ACHN (cell line): Measurements from ENCODE around the gene CNTNAP3.
"Not testable (repeated sequence)": the region's sequence is repeated elsewhere in the genome, so short reads cannot be mapped to it uniquely, and the experiment has no call there.

Experiments used
- DNase-seq: peaks from one replicate; pipeline ENCODE4 v3.0.0-alpha.2; 2015
- in situ Hi-C: cut with HindIII; loops from 2 replicates; pipeline ENCODE4 v1.10.0; 2017; ENCODE audit warnings: low sequenced_read_pairs, low pct_ligation_motif_present, low pct_unique_long_range_greater_than_20kb

Gene CNTNAP3

DNA sequence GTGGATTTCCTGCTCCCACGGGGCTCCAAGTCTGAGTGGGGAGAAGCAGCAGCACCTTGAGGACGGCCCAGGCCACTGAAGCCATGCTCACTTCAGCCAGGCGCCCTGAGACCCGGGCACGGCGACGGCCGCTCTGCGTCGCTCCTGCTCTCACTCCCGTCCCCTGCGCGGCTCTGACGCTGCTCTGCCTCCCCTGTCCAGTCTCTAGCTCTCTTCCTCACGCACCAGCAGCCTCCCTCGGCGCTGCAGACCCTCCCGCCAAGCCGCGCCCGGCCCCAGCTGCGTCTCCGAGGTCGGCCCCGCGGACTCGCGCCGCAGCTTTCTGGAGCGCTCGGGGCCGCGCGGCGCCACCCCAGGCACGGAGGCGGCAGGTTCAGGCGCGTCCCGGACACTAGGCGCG lies at the start of gene CNTNAP3:
Gene CNTNAP3 (minus strand): TSS at position 188 of the 400 bp plus-strand sequence. CDS start 103 bp downstream, at position 85.
- in situ Hi-C loops, DNase-seq: not testable (repeated sequence)

DNA sequence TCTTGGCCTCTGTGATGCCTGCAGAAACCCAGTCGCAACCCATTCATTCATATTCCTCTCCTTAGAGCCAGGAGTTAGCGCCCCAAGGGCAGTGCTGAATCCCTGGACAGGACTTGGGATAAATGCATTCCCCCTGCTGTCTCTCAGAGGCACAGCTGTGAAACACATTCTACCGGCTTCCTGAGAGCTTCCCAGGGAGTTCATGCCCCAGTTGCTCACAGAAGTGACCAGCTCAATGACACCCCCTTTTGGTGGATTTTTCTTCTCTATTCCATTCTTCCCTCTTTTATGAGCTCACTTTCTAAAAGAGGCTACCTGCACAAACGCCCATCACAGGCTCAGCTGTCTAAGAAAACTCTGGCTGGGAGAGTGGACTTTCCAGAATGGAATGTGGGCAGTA lies 8.0 kb downstream of the CNTNAP3 start:
- in situ Hi-C loops, DNase-seq: not testable (repeated sequence)

DNA sequence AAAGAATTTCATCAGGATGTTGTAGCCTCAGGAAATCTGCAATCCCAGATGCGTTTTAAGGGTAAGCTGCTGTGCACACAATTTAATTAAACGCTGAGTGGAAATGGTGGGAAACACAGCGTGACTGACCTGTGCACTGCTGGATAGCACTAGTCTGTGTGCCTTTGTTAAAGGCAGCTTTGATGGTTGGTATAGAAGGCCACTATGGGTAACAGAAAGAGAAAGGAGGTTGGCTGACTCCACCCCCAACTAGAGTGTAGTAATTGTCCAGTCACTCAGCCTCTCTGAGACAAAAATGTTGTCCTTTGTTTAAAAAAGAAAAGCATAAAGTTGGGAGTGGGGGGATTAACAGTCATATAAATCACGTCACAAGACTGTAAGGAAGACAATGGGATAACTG lies 45.5 kb downstream of the CNTNAP3 start:
- in situ Hi-C loops, DNase-seq: not testable (repeated sequence)

DNA sequence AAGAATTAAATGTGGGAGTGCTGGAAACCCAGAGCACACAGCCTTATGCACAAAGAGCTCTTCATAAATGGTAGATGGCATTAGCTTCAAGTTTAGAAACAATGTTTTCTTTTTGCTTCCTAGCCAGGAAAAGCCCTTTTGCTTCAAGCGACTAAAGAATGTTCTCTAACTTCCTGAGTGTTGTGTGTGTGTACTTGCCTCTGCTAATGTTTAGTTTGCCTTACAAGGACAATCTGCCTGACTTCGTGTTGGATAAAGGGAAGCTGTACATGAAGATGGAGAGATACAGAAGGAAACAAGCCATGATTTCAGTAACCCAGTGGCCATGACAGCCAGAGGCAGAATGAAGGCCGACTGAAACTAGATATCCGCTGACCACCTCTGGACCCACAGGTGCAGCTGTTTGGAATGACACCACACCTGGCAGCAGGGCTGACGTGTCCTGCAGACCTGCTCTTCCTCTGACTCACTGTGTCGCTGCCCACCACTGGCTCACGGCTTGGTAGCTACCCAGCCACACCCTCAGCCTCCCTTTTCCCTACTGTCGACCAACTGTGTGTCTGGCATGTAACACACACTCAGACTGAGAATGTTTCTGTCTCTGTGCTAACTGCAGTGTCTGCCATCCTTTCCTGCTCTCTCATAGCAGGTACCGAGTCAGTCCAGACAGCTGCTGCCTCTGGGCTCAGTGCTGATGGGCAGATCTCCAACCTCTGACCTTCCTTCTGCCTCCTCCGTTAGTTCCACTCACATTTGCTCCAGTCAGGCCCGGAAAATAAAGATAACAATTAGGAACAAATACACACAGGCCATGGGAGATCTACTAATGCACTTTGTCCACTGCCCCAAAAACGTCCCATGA lies 55.6 kb downstream of the CNTNAP3 start:
- in situ Hi-C loops, DNase-seq: not testable (repeated sequence)

DNA sequence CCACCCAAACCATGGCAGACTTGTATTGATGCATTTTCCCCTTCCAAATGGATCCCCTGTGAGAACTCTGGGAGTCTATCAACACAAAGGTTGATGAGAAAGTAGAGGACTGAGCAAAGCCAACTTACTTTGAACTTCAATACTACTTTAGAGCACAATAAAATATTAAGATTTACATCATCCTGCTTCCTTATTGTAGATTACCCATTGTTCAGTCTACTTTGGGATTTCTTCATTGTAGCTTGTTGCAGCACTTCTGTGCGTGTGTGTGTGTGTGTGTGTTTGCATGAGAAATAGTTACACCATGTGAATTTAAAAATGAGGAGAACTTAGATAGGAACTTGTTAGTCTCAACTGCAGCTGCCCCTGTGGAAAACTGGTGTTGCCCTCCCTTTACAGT lies 72.0 kb downstream of the CNTNAP3 start:
- DNase-seq, in situ Hi-C loops: not testable (repeated sequence)

DNA sequence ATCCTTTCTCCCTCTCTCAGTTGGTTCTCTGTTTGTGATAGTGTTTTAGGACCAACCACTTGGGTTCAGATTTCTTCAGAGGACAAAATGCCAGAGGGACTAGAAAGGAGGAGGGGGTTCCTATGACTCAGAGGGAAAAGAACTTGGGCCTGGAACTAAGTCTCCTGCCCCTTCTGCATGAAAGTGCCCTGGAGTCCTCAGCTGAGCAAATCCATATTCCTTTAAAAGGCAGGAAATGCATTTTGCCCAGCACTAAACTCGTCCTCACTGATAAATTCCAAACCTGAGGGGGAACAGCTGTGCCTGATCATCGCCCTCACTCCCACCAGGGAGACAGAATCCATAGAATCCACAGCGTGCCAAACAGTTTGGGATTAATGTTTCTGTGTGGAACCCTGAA lies 78.2 kb downstream of the CNTNAP3 start:
- DNase-seq, in situ Hi-C loops: not testable (repeated sequence)

DNA sequence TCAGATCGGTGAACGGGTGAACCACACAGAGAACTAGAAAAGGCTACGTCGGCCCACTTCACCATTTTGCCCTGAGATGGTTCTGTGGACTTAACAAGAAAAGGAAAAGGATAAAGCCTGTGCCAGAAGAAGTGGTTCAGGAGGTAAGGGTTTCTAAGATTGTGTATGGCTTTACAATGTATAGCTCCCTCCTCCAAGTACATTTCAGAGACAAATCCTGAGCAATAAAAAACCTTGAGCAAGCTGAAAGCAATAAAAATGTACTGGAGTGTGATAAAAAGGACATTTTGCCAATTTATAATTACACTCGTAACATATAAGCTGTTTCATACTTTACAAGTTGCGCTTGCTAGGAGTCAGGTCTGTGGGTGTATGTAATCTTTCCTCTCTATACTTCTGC lies 81.3 kb downstream of the CNTNAP3 start:
- DNase-seq, in situ Hi-C loops: not testable (repeated sequence)

DNA sequence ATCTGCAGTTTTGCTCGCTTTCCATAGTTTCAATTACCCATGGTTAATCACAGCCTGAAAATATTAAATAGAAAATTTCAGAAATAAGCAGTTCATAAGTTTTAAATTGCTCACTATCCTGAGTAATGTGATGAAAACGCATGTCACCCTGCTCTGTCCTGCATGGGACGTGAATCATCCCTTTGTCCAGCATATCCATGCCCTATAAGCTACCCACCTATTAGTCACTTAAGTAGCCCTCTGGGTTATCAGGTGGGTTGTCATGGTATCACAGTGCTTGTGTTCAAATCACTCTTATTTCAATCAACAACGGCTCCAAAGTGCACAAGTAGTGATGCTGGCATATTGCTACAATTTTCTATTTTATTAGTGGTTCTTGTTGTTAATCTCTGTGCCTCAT lies 82.1 kb downstream of the CNTNAP3 start:
- DNase-seq, in situ Hi-C loops: not testable (repeated sequence)

DNA sequence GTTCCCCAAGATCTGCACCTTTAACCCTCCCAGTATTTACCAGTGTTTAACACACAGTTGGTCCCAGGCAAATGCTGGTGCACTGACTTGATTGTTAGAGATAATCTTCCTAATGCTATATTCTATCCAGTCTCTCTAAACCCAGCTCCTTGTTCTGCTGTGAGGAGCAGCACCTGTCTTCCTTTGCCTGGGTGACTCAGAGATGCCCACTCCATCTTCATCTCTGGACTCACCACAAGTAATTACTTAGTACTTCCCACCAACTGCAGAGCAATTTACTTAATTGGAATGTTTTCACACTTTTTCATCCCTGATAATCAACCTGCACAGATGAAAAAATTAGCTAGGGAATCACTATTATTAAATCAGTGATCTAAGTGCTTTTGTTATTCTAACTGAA lies 87.6 kb downstream of the CNTNAP3 start:
- DNase-seq, in situ Hi-C loops: not testable (repeated sequence)

DNA sequence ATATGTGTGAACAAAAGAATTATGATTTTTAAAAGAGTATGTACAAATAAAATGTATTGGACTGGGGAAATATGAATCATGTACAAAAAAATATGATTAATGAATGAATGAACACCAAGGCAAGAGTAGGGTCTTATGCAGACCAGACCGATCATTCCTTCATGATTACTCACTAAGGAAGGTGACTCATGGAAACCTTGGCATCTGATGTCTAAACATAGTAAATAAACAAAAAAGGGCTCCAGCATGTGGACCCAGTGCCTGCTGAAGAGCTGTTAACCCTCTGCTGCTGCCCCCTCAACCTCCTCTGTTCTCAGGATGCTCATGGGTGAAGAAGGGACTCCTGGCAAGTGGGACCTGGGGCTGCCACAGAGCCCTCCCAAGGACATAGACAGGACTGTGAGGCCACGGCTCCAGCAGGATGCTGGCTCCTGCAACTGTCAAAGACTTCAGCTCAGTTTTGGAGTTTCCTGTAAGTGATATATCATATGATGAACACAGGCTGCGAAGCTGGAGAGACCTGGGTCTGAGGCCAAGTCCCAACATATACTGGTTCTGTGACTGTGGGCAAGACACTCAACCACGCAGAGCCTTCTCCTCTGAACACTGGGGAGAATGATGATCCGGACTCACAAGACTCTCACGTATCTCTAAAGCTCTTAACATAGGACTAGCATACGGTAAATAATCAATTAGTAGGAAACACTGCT lies 89.8 kb downstream of the CNTNAP3 start:
- DNase-seq, in situ Hi-C loops: not testable (repeated sequence)

DNA sequence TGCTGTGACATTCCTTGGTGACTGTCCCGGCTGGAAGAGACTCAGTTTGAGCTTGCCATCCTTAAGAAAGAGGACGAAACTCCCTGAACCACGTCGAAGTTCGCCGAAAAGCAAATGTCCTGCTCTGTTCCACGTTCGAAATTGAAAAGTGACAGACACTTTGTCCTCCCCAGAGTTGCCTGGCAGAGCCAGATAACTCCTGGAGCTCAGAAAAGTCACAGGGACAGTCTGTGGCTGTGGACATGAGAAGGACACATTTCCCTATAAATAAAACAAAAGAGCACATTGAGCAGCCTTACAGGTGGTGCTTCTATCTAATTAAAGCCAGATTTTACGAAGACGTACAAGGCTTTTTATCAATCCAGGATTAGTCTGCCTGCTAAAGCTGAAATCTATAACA lies 116.6 kb downstream of the CNTNAP3 start:
- DNase-seq, in situ Hi-C loops: not testable (repeated sequence)

DNA sequence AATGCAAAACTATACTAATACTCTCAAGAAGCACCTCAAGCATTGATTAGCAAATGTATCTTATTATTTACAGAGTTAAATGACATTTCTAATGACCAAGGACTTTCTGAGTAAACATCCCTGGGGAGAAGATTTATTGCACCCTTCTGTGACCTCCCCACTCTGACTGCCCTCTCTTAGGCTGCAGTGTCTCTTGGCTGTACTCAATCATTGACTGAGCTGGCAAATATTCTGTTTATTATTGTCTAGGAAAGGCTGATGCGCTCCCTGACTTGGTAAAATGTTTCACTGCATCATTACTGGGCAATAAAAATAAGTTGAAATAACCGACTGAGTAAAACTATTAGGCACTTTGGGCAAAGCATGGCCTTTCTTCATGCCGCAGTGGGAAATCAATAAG lies 130.3 kb downstream of the CNTNAP3 start:
- in situ Hi-C loops, DNase-seq: not testable (repeated sequence)

DNA sequence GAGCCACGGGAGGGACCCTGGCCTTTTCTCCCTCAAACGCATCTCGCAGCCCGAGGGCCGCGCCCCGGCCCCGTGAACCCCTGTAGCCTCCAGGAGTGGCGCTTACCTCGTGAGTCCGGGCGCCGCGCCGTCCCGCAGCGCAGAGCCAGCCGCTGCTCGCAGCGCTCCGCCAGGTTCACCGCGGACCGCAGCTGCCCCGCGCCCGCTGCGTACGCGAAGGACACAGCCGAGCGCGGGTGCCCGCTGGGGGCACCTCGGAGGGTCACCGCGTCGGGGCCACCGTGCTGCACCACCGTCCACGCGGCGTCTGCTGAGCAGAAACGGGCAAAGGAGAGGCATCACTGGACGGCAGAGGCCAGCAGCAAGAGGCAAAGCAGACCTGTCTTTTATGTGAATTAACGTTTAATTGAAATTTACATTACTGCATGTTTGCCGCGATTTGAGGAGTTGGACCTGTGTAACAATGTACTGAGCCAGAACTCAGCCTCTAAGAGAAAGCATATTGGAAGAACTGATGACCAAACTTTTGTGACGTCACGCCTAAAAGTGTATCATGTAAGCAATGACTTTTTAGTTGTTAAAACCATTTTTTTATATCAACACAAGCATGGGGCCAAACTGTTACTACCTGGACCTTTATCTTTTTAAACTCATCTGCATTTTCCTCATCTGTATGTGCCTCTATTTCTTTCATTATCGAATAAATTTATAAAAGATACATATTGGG lies 155.0 kb downstream of the CNTNAP3 start:
- DNase-seq, in situ Hi-C loops: not testable (repeated sequence)

DNA sequence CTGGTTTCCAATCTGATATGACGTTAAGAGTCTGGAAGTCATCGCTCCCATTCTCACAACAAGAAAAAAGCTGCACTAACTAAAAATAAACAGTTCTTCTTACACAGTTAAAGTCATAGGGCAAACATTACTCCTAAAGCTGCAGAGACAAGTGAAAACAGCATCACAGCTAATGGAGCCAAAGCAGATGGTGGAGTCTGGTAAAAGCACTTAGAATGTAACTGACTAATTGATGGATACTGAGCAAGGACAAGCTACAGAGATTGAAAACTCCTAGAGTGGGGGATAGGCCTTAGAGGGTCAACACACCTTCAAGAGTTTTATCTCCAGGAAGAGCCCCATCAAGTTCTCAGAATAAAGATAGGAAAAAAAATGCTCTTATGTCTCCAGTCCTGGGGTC lies 166.6 kb downstream of the CNTNAP3 start:
- in situ Hi-C loops, DNase-seq: not testable (repeated sequence)

DNA sequence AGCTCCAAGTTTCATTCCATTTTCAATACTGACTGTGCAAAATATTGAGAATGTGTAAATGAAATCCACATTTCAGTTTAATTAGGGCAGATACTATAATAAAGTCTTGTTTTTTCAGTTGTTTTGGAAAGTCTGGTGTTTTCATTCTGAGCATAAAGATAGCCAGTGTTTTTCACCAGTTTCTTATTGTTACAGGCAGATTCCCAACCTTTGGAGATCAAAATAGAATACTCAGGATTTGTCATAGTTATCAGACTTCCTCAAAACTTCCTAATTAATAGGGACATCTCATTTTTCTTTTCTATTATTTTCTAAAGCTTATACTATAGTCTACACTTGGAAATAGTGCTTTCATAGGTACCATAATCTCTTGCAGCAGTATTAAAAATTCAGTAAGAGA lies 176.2 kb downstream of the CNTNAP3 start:
- in situ Hi-C loops, DNase-seq: not testable (repeated sequence)

DNA sequence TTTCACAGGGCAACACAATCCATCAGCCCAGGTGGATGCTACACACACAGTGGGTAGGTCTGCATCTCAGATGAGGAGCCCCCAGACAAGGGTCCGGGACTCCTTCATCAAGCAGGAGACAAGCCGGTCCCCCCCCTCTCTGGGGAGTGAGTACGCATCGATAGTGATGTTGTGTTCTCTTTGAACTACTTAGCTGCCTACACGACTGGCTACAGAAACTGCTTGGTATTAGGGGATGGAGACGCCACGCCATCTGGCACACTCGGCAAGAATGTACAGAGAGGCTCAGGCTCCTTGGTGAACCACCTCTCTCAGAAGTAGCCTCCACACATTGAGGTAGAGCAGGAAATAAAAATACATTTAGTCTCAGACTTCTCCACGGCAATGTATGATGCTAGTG lies 179.8 kb downstream of the CNTNAP3 start:
- in situ Hi-C loops, result no loop called here
- no peak for DNase-seq

DNA sequence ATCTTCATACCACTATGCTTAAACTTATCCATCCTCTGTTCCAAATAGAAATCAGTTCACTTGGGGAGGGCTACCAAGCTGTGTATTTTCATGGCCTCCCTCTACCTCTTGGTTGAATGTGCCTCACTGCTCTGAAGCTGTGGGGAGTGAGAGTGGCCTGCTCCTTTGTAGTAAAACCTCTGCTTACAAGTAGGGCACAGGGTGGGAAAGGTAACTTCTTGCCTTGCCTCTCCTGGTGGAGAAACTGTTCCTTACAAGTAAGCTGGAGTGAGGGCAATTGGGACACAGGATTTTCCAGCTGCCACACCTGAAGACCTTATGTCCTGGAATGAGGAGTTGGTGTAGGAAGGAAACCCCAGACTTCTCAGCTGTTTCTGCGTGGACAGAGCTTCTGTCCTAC lies 190.8 kb downstream of the CNTNAP3 start:
- in situ Hi-C loops, DNase-seq: not testable (repeated sequence)

DNA sequence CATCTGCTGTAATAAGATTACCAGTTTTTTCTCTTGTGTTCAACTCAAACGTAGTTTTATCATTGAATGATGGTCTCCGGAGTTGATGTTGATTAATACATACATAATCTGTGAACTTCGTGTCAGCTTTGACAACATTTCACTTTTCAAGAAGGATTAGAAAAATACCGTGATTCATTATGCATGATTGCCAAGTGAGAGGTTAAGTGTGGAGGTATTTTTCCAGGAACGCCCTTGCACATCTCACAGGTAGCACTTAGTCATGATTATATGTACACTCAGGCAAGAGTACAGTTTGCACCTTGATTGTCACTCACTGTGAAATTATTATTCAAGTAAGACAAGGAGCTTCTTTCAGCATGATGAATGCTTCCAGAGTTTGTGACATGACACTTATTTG lies 202.7 kb downstream of the CNTNAP3 start:
- DNase-seq, in situ Hi-C loops: not testable (repeated sequence)

DNA sequence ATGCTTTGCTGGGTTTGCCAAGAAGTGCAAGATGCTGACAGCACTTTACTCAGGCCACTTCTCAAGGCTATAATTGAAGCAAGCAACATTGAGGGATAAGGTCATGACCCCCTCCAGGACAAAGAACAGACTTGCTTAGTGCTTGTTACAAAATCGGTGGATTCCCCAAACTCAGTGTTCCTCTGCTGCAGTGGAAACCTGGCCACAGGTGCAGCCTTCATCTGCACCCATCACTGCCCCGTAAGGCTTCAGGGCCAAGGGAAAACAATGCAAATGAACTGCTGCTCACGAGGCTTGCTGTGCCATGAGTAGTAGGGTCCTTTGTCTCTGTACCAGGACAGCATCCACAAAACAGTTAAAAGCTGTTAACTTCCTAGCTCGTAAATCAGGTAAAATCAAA lies 205.4 kb downstream of the CNTNAP3 start:
- in situ Hi-C loops, result not testable (repeated sequence)

More for the DNA sequence above, 205.4 kb downstream of the CNTNAP3 start:
- not testable (repeated sequence) for DNase-seq
